IMR-90 (cell line): ENCODE results near the gene CHIC1. TPM values are rescaled to one million over a fixed set of nuclear protein-coding genes. Genes with fewer than 3 reads are reported as not detected.

Experiments
- ATAC-seq: fragments of 200-7000 bp; cut with Tn5 transposase; 2 replicates; pipeline ENCODE4 v1.9.1; 2020; ENCODE audit warnings: low read depth, mild to moderate bottlenecking, moderate library complexity
- BruUV-seq: library from RNA; stranded (reverse); fragments of 400-500 nt; replicated peaks from 2 replicates; lab custom pipeline; 2021; lab: Mats Ljungman, UMichigan
- CTCF ChIA-PET: fragments of 300-600 bp; formaldehyde crosslinking; extraction: SDS; loops from one replicate; lab custom pipeline; 2021; ENCODE audit warnings: antibody characterized with exemption; lab: Yijun Ruan, JAX
- POLR2A ChIA-PET: fragments of 300-600 bp; sonication (Branson Sonifier 250); formaldehyde crosslinking; loops from one replicate; lab custom pipeline; 2022; ENCODE audit warnings: antibody characterized with exemption; ENCODE audit not compliant: unreplicated experiment; lab: Charles Lee
- DNase-seq: peaks from one replicate; pipeline ENCODE4 v3.0.0; 2013
- H2AFZ ChIP-seq: replicated peaks from 2 replicates; pipeline ENCODE3; 2013; ENCODE audit warnings: low read length, mild to moderate bottlenecking; ENCODE audit not compliant: poor library complexity
- H2AK5ac ChIP-seq: 2 replicates; pipeline ENCODE4 v1.6.1; 2013; ENCODE audit warnings: low read depth, low read length, inconsistent platforms
- H2AK9ac ChIP-seq: replicated peaks from 2 replicates; pipeline ENCODE3; 2013; ENCODE audit warnings: mild to moderate bottlenecking, low read depth, low read length, moderate library complexity; ENCODE audit not compliant: poor library complexity
- H2BK120ac ChIP-seq: 2 replicates; pipeline ENCODE4 v1.6.1; 2013; ENCODE audit warnings: low read depth, low read length, inconsistent platforms
- H2BK15ac ChIP-seq: 3 replicates; pipeline ENCODE4 v1.6.1; 2013; ENCODE audit warnings: low read depth, low read length, inconsistent platforms
- H2BK20ac ChIP-seq: 2 replicates; pipeline ENCODE4 v1.6.1; 2013; ENCODE audit warnings: low read depth, mild to moderate bottlenecking, inconsistent platforms, low read length, moderate library complexity
- H2BK5ac ChIP-seq: 2 replicates; pipeline ENCODE4 v1.6.1; 2013; ENCODE audit warnings: mild to moderate bottlenecking, low read depth, low read length, inconsistent platforms; ENCODE audit not compliant: poor library complexity, severe bottlenecking
- H3K14ac ChIP-seq: replicated peaks from 2 replicates; pipeline ENCODE4 v1.6.1; 2013; ENCODE audit warnings: low read depth, low read length, inconsistent platforms
- H3K18ac ChIP-seq: 2 replicates; pipeline ENCODE4 v1.6.1; 2013; ENCODE audit warnings: low read depth, low read length, control low read depth
- H3K23ac ChIP-seq: 2 replicates; pipeline ENCODE4 v1.6.1; 2013; ENCODE audit warnings: low read depth, low read length, inconsistent platforms
- H3K27ac ChIP-seq: 2 replicates; pipeline ENCODE4 v1.5.1; 2013; ENCODE audit warnings: mild to moderate bottlenecking, control low read depth, low read length; ENCODE audit not compliant: insufficient read depth
- H3K27me3 ChIP-seq: 2 replicates; pipeline ENCODE4 v1.6.1; 2013; ENCODE audit warnings: low read length; ENCODE audit not compliant: control insufficient read depth, insufficient read depth
- H3K36me3 ChIP-seq: 2 replicates; pipeline ENCODE4 v1.6.1; 2013; ENCODE audit warnings: low read length, mixed read lengths; ENCODE audit not compliant: control insufficient read depth, insufficient read depth
- H3K4ac ChIP-seq: 2 replicates; pipeline ENCODE4 v1.6.1; 2013; ENCODE audit warnings: low read depth, low read length, inconsistent platforms
- H3K4me1 ChIP-seq: 2 replicates; pipeline ENCODE4 v1.6.1; 2013; ENCODE audit warnings: low read length, mixed read lengths; ENCODE audit not compliant: control insufficient read depth, insufficient read depth
- H3K4me2 ChIP-seq: 2 replicates; pipeline ENCODE4 v1.6.1; 2013; ENCODE audit warnings: low read depth, mild to moderate bottlenecking, control low read depth, low read length, moderate library complexity
- H3K4me3 ChIP-seq: 2 replicates; pipeline ENCODE4 v1.5.1; 2013; ENCODE audit warnings: low read depth, mild to moderate bottlenecking, control low read depth, low read length, moderate library complexity; ENCODE audit not compliant: insufficient read depth
- H3K56ac ChIP-seq: 2 replicates; pipeline ENCODE4 v1.6.1; 2013; ENCODE audit warnings: low read length, inconsistent platforms; ENCODE audit not compliant: insufficient read depth; ENCODE audit errors: extremely low read depth
- H3K79me1 ChIP-seq, 2 experiments: 2 replicates each; pipeline ENCODE4 v1.6.1; 2013; ENCODE audit warnings: low read length in 2 of 2, inconsistent platforms in 1 of 2, low read depth in 1 of 2
- H3K9ac ChIP-seq: 2 replicates; pipeline ENCODE4 v1.6.1; 2013; ENCODE audit warnings: low read depth, low read length, control low read depth
- H3K9me1 ChIP-seq: 2 replicates; pipeline ENCODE4 v1.6.1; 2013; ENCODE audit warnings: low read length, inconsistent platforms; ENCODE audit not compliant: insufficient read depth
- H3K9me3 ChIP-seq: 2 replicates; pipeline ENCODE4 v1.6.1; 2013; ENCODE audit warnings: low read length; ENCODE audit not compliant: control insufficient read depth, insufficient read depth
- H4K20me1 ChIP-seq: 2 replicates; pipeline ENCODE4 v1.6.1; 2013; ENCODE audit warnings: low read length, inconsistent platforms; ENCODE audit not compliant: insufficient read depth
- H4K5ac ChIP-seq: 2 replicates; pipeline ENCODE4 v1.6.1; 2013; ENCODE audit warnings: mild to moderate bottlenecking, low read depth, low read length, control low read depth
- H4K8ac ChIP-seq, 2 experiments: 2 replicates each; pipeline ENCODE4 v1.6.1; 2013; ENCODE audit warnings: low read depth in 2 of 2, low read length in 2 of 2, control low read depth in 1 of 2, inconsistent platforms in 1 of 2
- H4K91ac ChIP-seq: 2 replicates; pipeline ENCODE4 v1.6.1; 2013; ENCODE audit warnings: low read depth, low read length, inconsistent platforms; ENCODE audit not compliant: insufficient read depth
- FOS ChIP-seq: fragments of 150-350 bp; IDR thresholded peaks from 2 replicates; pipeline ENCODE4 v1.6.1; 2016; ENCODE audit warnings: low read depth, low read length
- MXI1 ChIP-seq: IDR thresholded peaks from 2 replicates; pipeline ENCODE4 v1.6.1; 2012; ENCODE audit warnings: low read depth, mild to moderate bottlenecking, low read length, moderate library complexity, borderline replicate concordance
- POLR2A ChIP-seq: IDR thresholded peaks from 2 replicates; pipeline ENCODE4 v1.6.1; 2012; ENCODE audit warnings: mild to moderate bottlenecking, low read depth, low read length
- RAD21 ChIP-seq: IDR thresholded peaks from 2 replicates; pipeline ENCODE4 v1.6.1; 2012; ENCODE audit warnings: low read length, improper control_type of control experiment
- RFX5 ChIP-seq: IDR thresholded peaks from 2 replicates; pipeline ENCODE4 v1.8.0; 2012; ENCODE audit warnings: low read depth, mild to moderate bottlenecking, low read length, moderate library complexity
- WGBS, 2 experiments: methylation state at CpG; one replicate each; pipeline versions ENCODE4 v1.1.5 to v1.1.7; 2013; ENCODE audit warnings: missing lambda C conversion rate in 2 of 2; ENCODE audit not compliant: insufficient read length in 1 of 2; ENCODE audit errors: extremely low coverage in 2 of 2; 5-methylcytosine and 5-hydroxymethylcytosine counted together
- dilution Hi-C: fragments of 300-500 bp; cut with HindIII; formaldehyde crosslinking; loops from one replicate; pipeline ENCODE4 v1.14.3; 2018; ENCODE audit warnings: low sequenced_read_pairs; ENCODE audit not compliant: unreplicated experiment
- in situ Hi-C: fragments of 300-500 bp; cut with MboI; formaldehyde crosslinking; loops from 3 replicates; pipeline ENCODE4 v1.14.3; 2019; ENCODE audit warnings: low sequenced_read_pairs, inconsistent platforms, mixed read lengths
- intact Hi-C: fragments of 100-400 bp; cut with micrococcal nuclease; formaldehyde crosslinking; loops from 2 replicates; pipeline ENCODE4 v1.10.0; 2022
- polyA plus RNA-seq, 3 experiments: library from polyadenylated mRNA; depleted of rRNA; stranded (reverse); fragments of >200 nt; gene quantifications; 2 replicates each; pipeline ENCODE4 v1.2.3, GENCODE V29; 2012; ENCODE audit warnings: low replicate concordance in 1 of 3
- total RNA-seq: library from RNA; depleted of rRNA; stranded (reverse); fragments of >200 nt; gene quantifications from 2 replicates; pipeline ENCODE4 v1.2.3, GENCODE V29; 2012
- TF ChIP-seq, protein P1 (sequence below): conservative IDR thresholded peaks from 2 replicates; pipeline ENCODE4 v1.5.1; 2012; ENCODE audit warnings: mild to moderate bottlenecking, low read depth, low read length, improper control_type of control experiment
- TF ChIP-seq, protein P2 (sequence below): fragments of 150-350 bp; IDR thresholded peaks from 2 replicates; pipeline ENCODE4 v1.6.1; 2016; ENCODE audit warnings: low read depth, mild to moderate bottlenecking, low read length, moderate library complexity, borderline replicate concordance
- TF ChIP-seq, protein P3 (sequence below): fragments of 150-350 bp; IDR thresholded peaks from 2 replicates; pipeline ENCODE4 v1.6.1; 2017; ENCODE audit warnings: mild to moderate bottlenecking, antibody characterized with exemption, low read length, low read depth

The CHIC1 gene
- total and polyA plus RNA-seq, 2 of the 4 experiments (the other 2 are of a cell fraction) = 4.0 to 7.3 TPM

DNA sequence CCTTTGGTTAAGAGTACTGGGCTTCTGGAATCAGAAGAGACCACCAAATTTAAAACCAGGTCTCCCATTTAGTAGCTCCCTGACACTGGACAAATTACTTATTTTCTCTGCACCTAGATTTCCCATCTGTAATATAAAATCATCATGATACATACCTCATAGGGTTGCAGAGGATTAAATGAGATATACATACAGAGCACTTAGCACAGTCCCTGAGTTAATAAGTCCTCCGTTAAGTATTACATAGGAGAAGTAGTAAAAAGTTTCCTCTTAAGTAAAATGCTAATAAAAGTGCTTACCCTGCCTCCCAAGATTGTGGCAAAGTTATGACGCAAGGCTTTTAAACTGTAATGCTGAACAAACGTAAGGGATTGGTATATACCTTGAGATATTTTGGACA lies 539 bp upstream of the CHIC1 start:
- dilution Hi-C loops (no loop called here), intact Hi-C loops (no loop called here), in situ Hi-C loops (no loop called here)
- H3K56ac ChIP-seq = peak overlapping the region; percentile 28; the same call in 1 of the 2 replicates
- H3K14ac ChIP-seq = no peak overlapping the region
- no peaks in the 10 kb centered on the region; the same call in 1 of the 2 replicates for H3K9me1 ChIP-seq
- peaks cover 0 to 7% of the 10 kb centered on the region in 2 experiments; a peak in 2 of 4 replicates for H3K79me1 ChIP-seq
- BruUV-seq = no TSS peak
- H2BK5ac ChIP-seq = no peak overlapping the region
- no CpG with 5 or more reads among the region's 3 CpGs for WGBS, 2 experiments
- H4K91ac ChIP-seq = no peak overlapping the region
- H2AK9ac ChIP-seq = no peak overlapping the region
- ChIA-PET POLR2A (no interaction called here), CTCF (no interaction called here)
- H3K18ac ChIP-seq = no peak overlapping the region
- peak overlapping the region; percentile 64; the same call in 1 of the 2 replicates for H3K9ac ChIP-seq
- no peak overlapping the region for H3K27ac ChIP-seq
- H4K20me1 ChIP-seq = no peaks in the 10 kb centered on the region
- no peak overlapping the region for H2AK5ac ChIP-seq
- H3K4me3 ChIP-seq = peak overlapping the region; percentile 95
- no peak overlapping the region for H2AFZ ChIP-seq
- no peaks in the 10 kb centered on the region for H3K4me1 ChIP-seq
- no peaks in the 10 kb centered on the region for H3K9me3 ChIP-seq
- ATAC-seq (0 out of 2 replicates have a peak, but pooled peaks have one; percentile 31), DNase-seq (no peak)
- no peak overlapping the region for H2BK120ac ChIP-seq
- H4K8ac ChIP-seq = peak overlapping the region in 1 of 2 experiments; percentile 68; a peak in 2 of 4 replicates
- H2BK15ac ChIP-seq = no peak overlapping the region
- TF ChIP-seq RAD21 (no peak), POLR2A (no peak), MXI1 (no peak), RFX5 (no peak), FOS (no peak)
- TF ChIP-seq, protein P1, sequence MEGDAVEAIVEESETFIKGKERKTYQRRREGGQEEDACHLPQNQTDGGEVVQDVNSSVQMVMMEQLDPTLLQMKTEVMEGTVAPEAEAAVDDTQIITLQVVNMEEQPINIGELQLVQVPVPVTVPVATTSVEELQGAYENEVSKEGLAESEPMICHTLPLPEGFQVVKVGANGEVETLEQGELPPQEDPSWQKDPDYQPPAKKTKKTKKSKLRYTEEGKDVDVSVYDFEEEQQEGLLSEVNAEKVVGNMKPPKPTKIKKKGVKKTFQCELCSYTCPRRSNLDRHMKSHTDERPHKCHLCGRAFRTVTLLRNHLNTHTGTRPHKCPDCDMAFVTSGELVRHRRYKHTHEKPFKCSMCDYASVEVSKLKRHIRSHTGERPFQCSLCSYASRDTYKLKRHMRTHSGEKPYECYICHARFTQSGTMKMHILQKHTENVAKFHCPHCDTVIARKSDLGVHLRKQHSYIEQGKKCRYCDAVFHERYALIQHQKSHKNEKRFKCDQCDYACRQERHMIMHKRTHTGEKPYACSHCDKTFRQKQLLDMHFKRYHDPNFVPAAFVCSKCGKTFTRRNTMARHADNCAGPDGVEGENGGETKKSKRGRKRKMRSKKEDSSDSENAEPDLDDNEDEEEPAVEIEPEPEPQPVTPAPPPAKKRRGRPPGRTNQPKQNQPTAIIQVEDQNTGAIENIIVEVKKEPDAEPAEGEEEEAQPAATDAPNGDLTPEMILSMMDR = no peak
- TF ChIP-seq, protein P2, sequence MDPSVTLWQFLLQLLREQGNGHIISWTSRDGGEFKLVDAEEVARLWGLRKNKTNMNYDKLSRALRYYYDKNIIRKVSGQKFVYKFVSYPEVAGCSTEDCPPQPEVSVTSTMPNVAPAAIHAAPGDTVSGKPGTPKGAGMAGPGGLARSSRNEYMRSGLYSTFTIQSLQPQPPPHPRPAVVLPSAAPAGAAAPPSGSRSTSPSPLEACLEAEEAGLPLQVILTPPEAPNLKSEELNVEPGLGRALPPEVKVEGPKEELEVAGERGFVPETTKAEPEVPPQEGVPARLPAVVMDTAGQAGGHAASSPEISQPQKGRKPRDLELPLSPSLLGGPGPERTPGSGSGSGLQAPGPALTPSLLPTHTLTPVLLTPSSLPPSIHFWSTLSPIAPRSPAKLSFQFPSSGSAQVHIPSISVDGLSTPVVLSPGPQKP = no peak
- TF ChIP-seq, protein P3, sequence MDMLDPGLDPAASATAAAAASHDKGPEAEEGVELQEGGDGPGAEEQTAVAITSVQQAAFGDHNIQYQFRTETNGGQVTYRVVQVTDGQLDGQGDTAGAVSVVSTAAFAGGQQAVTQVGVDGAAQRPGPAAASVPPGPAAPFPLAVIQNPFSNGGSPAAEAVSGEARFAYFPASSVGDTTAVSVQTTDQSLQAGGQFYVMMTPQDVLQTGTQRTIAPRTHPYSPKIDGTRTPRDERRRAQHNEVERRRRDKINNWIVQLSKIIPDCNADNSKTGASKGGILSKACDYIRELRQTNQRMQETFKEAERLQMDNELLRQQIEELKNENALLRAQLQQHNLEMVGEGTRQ = no peak
- H2BK20ac ChIP-seq = no peak overlapping the region
- no peaks in the 10 kb centered on the region for H3K36me3 ChIP-seq
- H3K23ac ChIP-seq = no peak overlapping the region
- H3K4ac ChIP-seq = no peak overlapping the region
- peak overlapping the region; percentile 84 for H3K4me2 ChIP-seq
- H4K5ac ChIP-seq = no peak overlapping the region
- H3K27me3 ChIP-seq = 0 out of 2 replicates have a peak, but pooled peaks cover 2% of the 10 kb centered on the region
